NCI-H226 (cell line): ENCODE measurements around the gene DDX28.

Experiments
- DNase-seq: peaks from one replicate; pipeline ENCODE4 v3.0.0-alpha.2; 2015

DDX28 gene, protein sequence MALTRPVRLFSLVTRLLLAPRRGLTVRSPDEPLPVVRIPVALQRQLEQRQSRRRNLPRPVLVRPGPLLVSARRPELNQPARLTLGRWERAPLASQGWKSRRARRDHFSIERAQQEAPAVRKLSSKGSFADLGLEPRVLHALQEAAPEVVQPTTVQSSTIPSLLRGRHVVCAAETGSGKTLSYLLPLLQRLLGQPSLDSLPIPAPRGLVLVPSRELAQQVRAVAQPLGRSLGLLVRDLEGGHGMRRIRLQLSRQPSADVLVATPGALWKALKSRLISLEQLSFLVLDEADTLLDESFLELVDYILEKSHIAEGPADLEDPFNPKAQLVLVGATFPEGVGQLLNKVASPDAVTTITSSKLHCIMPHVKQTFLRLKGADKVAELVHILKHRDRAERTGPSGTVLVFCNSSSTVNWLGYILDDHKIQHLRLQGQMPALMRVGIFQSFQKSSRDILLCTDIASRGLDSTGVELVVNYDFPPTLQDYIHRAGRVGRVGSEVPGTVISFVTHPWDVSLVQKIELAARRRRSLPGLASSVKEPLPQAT

DNA sequence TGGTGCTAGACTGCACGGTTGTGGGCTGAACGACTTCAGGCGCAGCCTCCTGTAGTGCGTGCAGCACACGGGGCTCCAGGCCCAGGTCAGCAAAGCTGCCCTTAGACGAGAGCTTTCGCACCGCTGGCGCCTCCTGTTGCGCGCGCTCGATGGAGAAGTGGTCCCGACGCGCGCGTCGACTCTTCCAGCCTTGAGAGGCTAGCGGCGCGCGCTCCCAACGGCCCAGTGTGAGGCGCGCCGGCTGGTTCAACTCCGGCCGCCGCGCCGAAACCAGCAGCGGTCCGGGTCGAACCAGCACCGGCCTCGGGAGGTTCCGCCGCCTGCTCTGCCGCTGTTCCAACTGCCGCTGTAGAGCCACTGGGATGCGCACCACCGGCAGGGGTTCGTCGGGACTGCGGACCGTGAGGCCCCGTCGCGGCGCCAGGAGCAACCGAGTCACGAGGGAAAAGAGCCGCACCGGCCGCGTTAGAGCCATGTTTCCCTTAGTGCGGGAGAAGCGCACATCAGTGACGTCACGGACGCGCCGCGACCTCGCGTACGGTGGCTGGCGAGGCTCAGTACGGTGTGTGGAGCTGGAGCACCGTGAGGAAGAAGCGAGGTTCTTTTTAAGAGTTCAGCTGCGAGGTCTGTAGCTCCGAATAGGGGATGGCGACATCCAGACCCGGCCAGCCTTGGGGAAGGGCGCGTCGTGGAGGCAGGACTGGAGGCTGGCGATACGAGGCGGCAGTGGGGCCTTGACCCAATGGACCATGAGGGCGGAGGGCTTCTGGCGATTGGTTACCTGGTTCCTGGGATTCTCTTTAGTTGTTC is at the start of gene DDX28, which contains the start of gene DUS2:
Gene DDX28, minus strand, starts transcription at position 505 of the 810 bp plus-strand sequence. Its CDS starts 30 bp downstream, at position 475.
Gene DUS2, plus strand, starts transcription at position 557 of the 810 bp plus-strand sequence. CDS start 14,740 bp downstream, outside the sequence.
- DNase-seq, result peak; percentile 86

DNA sequence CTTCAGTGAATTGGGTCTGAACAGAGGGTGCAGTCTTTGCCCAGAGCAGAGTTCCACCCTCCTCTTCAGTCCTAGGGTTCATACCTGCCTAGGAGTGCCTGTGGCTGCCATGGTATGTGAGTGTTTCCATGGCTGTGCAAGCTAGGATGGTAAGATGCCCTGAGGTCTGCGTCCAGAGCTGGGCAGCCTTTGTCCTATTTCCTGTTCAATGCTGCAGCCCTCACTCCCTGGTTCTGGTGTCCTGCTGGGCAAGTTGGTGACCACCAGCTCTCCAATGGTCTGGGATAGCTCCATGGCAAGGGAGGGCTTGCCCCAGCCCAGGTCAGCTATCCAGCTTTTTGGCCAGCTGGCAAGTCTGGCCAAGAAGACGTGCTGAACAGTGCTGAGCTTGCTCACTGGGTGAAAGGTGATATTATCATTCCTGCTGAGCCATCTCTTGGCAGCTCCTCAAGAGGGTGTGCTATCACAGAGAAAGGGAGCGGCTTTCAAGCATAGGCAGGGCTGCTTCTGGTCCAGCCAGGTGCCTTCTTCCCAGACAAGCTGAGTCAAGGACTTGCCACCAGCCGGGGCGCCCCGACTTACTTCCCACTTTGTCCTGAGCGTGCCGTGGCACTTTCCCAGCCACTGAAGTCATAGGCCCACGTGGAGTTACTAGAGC is 49.1 kb upstream of the DDX28 start:
- DNase-seq, result peak; percentile 65

DNA sequence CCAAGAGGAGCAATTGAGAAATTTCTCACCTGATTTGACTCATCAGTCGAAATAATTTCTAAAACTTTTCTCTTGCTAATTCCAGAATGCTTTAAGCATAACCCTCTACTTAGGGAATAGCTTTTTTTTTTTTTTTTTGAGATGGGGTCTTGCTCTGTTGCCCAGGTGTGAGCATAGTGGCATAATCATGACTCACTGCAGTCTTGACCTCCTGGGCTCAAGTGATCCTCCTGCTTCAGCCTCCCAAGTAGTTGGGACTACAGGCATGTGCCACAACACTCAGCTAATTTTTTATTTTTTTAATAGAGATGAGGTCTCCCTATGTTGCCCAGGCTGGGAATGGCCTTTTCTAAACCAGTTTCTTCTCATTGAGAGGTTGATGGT is 48.5 kb upstream of the DDX28 start:
- no peak for DNase-seq

DNA sequence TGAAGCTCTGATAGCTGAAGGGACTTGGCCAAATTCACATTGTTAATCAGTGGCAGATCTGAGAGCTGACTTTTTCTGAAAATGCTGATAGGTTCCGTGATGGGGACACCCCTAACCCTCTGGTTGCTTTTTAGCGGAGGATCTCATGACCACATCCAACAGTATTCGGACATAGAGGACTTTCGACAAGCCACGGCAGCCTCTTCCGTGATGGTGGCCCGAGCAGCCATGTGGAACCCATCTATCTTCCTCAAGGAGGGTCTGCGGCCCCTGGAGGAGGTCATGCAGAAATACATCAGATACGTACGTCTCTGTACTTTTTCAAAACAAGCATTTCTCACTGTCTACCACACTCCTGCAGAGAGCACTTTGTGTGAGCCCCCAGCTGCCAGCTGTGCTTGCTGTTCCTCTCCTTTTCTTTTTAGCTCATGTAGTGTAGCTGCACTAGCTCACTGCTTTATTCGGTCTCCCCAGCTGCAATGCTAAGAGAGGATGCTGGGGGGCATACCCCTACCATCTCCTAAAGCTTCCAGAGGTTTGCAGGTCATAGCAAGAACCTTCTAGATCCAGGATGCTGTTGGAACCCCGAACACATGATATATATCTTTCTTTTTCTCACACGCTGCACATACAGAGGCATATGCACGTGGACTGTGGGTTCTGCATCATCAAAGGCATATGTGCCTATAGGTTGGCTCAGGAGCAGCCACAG is 47.9 kb upstream of the DDX28 start:
- no peak for DNase-seq

DNA sequence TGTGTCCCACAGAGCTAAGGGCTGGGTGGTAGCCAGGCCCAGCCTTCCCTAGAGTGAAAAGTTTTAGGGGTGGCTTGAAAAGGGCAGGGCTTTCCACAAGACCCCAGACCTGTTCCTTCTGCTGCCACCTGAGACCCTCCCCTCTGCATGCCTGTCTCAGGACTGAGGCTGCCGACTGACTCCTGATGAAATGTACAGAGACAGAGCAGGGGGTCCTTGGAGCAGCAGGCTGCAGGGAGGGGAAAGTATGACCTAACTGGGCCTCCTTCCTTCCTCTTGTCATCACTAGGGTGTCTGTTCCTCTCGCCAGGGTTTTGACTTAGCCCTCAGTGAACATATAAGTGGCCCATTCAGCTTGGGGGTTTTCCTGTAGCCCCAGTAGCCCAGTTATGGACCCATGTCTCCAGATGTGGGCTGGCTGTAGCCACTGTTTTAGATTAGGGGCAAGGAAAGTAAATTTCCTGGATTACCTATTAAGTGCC is 47.3 kb upstream of the DDX28 start:
- no peak for DNase-seq

DNA sequence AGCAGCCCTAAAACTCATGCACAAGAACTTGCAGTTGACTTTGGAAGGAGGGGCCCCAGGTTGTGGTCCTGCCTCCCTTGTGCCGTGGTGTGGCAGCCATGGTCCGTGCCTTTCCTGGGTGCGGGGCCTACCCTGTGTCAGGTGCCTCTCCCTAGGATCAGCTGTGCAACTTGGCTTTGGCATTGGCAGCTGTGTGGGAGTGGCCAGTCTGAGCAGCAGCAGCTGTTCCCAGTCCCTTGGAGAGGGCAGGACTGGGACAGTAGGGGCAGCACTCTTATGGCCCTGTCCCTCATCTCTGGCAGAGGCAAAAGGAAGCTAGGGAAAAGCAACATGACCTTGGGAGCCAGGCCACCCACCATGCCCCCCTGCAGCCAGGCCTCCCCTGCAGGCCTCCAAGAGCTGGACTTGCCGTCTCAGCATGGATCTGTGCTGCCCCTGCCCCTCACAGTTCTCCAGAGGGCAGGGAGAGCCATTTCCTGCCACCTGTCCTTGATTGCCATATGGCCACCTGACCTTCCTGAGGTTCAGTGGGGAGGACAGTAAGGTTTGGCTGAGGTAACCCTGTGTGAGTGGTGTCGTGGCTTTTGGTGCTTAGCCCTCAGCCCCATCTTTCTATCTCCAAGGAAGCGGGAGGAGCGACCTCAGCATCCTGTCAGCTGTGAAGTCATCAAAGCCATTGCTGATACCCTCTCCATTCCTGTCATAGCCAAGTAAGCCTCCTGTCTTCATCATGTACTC is 46.6 kb upstream of the DDX28 start:
- DNase-seq, result no peak

DNA sequence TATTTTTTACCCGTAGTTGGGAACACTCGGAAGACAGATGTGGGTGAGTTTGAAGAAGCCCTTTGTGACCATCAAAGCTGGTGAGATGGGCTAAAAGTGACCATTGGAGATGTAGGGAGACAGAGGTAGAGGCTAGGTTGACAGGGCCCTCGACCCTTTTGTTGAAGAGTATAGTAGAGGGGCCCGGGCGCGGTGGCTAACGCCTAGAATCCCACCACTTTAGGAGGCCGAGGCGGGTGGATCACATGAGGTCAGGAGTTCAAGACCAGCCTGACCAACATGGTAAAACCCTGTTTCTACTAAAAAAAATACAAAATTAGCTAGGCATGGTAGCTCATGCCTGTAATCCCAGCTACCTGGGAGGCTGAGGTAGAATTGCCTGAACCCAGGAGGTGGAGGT is 45.9 kb upstream of the DDX28 start:
- no peak for DNase-seq

DNA sequence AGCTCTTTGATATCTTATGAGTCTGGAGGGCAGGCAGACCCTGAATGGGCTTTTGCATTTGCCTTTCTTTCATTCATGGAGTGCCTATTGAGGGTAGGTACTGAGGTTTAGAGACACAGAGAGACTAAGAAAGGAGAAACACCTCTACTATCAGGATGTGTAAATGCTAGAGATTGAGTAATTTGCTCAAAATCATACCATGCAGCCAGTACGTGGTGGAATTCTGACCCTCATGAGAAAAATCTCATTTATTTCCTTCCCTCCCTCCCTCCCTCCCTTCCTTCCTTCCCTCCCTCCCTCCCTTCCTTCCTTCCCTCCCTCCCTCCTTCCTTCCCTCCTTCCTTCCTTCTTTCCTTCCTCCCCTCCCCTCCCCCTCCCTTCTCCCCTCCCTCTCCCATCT is 43.7 kb upstream of the DDX28 start:
- no peak for DNase-seq

DNA sequence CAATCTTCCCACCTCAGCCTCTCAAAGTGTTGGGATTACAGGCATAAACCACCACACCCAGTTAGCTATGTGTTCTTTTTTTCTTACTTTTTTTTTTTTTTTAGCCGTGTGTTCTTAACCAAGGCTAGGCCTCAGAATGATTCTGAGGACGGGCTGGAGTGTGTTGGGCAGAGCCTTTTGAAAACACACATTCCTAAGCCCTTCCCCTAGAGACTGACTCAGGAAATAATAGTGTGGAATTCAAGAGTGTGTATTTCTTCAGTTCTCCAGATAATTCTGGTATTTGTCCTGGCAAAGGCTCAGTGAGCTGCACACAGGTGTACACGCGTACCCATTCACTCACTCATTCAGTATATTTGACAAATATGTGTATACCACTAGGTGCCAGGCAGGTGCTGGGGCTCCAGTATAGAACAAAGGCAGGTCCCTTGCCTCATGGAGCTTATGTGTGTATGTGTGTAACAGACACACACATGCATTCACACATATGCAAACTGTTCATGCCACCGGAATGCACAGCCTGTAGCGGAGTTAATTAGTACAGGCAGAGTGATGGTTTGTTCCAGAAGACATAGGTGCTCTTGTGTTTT is 42.8 kb upstream of the DDX28 start:
- peak; percentile 89 for DNase-seq

DNA sequence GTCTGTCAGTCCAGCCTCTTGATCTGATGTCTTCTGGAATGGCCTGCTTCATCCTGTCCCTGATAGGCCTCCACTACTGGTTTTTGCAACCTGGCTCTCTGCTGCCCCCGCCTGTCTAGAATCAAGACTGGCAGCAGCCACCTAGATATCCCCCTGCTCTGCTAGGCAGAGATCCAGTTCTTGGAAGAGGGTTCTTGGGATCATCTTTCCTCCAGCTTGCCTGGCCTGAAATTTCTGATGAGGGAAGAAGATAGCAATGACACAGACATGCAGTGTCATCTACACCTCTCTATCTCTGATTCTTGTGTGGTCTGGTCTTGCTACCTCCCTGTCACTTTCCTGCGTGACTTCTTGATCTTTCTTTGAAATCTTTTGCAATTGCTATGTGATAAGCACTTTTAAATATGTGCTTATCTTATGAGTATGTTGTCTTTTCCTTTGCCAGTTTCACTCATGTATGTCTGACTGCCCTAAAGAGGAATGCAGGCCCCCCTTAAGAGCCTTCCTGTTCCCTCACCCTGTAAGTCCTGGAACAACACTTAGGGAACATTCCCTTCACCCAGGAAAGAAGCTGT is 41.8 kb upstream of the DDX28 start:
- peak; percentile 97 for DNase-seq

DNA sequence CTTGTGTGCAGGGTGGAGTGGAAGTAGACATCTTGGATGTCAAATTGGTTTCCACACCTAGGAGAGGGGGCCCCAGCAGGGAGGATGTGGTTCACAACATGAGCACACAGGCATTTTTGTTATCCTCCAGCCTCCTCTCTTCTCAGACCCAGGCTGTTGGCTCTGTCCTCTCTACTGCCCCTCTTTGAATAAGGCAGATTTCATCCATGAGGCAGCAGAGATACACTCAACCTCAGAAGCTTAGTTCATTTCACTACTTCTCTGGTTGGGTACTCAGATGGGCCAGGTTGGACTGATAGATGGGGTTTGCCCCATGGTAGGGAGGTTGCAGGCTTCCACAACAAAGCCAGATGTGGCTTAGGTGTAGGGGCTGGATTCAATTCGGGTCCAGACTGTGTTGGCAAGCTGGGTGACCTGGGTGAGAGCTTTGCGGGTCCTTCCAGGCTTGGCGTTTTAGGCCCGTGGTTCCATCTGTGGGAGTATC is 39.9 kb upstream of the DDX28 start:
- DNase-seq, result no peak

DNA sequence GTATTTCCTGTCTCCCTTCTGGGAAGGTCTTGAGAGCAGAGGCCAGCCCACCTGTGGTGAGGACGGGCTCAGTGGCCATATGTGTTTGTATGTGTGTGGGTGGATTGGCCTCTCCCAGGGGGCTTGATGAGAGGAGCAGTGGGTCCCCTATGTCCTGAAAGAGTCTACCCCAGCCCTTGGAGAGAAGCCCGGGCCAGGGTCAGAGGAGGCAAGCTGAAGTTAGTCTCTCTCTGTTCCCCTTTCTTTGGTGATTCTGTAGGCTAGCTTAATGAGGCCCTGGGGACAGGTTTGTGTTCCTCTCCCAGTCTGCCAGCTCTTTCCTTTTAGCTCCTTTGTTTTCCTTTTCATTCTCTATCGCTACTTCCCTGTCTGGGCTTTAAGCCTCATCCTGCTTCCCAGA is 38.4 kb upstream of the DDX28 start:
- DNase-seq, result no peak

DNA sequence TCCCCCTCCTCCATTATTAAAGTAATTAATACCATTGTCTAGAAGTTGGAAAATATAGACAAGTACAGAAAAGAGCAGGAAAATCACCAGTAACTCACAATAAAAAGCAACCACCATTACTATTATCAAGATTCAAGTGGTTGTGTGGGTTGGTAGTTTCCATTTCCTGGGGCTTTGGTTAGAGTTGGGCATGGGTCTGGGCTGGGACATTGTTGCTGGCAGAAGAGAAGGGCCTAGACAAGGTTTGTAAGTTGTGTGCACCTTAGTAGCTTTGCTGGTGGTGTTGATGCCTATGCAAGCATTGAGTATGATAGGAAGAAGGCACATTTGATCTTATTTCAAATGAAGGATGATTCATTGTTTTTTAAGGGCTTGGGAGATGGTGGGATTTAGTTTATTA is 36.8 kb upstream of the DDX28 start:
- no peak for DNase-seq

DNA sequence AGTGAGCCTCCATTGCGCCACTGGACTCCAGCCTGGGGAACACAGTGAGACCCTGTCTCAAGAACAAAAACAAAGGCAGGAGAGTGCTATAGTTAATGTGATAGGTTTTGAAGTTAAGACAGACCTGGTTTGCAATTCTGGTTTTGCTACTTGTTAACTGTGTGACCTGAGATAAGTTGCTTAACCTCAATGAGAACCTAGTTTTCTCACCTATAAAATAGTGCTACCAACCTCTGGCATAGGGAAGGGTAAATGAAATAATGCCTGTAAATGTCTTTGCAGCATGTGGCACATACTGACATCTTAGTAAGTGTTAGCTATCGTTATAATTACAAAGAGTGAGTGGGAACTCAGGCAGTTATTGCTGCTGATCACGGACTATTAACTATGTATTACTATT is 32.4 kb upstream of the DDX28 start:
- DNase-seq, result no peak

DNA sequence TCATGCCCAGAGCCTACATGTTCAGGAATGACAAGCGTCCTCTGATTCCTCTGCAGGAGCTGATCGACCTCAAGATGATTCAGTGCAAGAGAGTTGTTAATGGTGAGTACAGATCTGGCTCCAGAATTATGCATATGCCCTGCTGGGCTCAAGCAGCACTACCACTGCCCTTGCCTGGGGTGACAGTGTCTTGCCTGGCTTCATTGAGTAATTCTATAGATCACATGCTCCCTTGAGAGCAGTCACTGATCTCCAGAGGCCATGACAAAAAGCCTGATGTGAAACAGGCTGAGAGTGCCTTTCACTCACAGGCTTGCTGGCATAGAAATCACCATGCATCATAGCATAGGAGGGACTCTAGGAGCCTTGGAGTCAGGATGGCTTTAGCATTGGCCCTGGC is 26.4 kb upstream of the DDX28 start:
- no peak for DNase-seq

DNA sequence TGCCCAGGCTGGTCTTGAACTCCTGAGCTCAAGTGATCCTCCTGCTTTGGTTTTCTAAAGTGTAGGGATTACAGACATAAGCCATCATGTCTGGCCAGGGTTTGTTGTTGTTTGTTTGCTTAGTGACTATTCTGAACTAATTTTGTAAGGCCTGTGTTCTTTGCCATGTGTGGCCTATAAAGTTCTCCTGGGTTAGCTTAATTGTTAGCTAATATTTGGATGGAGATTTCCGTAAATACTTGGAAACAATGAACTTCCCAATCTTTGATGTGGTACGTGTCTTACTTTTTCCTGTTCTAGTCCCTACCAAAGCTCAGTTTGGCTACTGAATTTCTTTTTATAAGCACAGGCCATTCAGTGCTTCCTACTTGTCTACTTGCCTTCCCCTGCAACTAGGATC is 25.0 kb upstream of the DDX28 start:
- DNase-seq, result no peak

DNA sequence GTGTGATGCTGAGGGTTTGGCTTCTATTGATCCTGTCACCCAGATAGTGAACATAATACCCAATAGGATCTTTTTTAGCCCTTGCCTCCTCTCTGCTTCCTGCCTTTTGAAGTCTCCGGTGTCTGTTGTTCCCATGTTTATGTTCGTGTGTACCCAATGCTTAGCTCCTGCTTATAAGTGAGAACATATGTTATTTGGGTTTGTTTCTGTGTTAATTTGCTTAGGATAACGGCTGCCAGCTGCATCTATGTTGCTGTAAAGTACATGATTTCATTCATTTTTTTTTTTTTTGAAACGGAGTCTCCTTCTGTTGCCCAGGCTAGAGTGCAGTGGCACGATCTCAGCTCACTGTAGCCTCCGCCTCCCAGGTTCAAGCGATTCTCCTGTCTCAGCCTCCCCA is 23.1 kb upstream of the DDX28 start:
- no peak for DNase-seq

DNA sequence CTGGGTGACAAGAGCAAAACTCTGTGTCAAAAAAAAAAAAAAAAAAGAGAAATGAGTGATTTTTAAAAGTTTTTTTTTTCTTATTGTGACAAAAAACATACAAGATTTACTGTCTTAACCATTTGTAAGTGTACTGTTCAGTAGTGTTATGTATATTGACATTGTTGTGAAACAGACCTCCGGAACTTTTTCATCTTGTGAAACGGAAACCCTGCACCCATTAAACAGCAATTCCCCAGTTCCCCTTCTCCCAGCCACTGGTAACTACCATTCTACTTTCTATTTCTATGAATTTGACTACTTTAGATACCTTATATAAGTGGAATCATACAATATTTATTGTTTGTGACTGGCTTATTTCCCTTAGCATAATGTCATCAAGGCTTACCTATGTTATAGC is 18.8 kb upstream of the DDX28 start:
- no peak for DNase-seq

DNA sequence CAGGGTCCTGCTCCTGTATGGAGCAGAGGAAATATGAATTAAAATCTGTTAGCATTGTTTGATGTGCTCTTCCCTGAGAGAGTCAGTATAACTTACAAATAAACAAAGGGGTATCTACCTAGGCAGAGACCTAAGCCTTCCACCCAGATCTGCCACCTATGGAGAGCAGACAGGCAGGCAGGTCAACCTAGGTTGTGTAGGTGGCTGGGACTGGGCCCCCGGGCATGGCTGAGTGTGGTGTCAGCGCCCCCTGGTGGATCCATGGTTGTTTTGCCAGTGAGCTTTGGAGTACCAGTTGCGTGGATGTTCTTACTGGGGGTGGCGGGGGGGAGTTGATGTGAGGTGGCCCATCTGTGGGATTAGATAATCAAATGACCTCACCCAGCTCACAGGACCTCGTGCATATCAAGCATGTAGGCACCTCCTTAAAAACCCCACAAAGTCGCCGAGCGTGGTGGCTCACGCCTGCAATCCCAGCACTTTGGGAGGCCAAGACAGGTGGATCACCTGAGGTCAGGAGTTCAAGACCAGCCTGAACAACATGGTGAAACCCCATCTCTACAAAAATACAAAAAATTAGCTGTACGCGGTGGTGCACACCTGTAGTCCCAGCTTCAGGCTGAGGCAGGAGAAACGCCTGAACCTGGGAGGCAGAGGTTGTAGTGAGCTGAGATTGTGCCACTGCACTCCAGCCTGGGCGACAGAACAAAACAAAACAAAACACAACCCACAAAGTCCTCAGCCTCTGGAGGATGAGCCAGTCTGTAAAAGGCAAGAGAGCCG is 17.7 kb upstream of the DDX28 start:
- peak; percentile 28 for DNase-seq
